Measurements from ENCODE around the gene LY6G6D. TPM values are rescaled to one million over a fixed set of nuclear protein-coding genes. Genes with fewer than 3 reads are reported as not detected.
A peak's percentile ranks its signal among the peaks of the same experiment; 100 is the strongest.

LY6G6D gene
- total RNA-seq, 4 donors from 2014 or later, result not detected

- peaks cover 0 to 37% (median 0%) of the 10 kb centered on the region in 3 donors for H3K36me3 ChIP-seq
- no peak overlapping the region for H3K4me3 ChIP-seq
- no peak for DNase-seq (ENCODE audit: low spot score in 2 of 2)
- no peak overlapping the region for H3K27ac ChIP-seq
- peaks cover 0 to 21% (median 0%) of the 10 kb centered on the region in 4 donors for H3K4me1 ChIP-seq
- H3K27me3 ChIP-seq, result no peaks in the 10 kb centered on the region
- TF ChIP-seq POLR2A (IDR thresholded peaks at IDR 0.05) (no peak), EP300 (IDR thresholded peaks at IDR 0.05) (no peak)
- TF ChIP-seq, protein P1, sequence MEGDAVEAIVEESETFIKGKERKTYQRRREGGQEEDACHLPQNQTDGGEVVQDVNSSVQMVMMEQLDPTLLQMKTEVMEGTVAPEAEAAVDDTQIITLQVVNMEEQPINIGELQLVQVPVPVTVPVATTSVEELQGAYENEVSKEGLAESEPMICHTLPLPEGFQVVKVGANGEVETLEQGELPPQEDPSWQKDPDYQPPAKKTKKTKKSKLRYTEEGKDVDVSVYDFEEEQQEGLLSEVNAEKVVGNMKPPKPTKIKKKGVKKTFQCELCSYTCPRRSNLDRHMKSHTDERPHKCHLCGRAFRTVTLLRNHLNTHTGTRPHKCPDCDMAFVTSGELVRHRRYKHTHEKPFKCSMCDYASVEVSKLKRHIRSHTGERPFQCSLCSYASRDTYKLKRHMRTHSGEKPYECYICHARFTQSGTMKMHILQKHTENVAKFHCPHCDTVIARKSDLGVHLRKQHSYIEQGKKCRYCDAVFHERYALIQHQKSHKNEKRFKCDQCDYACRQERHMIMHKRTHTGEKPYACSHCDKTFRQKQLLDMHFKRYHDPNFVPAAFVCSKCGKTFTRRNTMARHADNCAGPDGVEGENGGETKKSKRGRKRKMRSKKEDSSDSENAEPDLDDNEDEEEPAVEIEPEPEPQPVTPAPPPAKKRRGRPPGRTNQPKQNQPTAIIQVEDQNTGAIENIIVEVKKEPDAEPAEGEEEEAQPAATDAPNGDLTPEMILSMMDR (IDR thresholded peaks at IDR 0.05), result no peak
- 81 to 84% methylated on average over 4 of the region's 4 CpGs for WGBS, 2 donors
- no peaks in the 10 kb centered on the region for H3K9me3 ChIP-seq
These were observed 49.0 kb downstream of the LY6G6D start for GRCh38 chr6:31764198-31764597.

- no peaks in the 10 kb centered on the region for H3K9me3 ChIP-seq
- peaks cover 0 to 21% (median 0%) of the 10 kb centered on the region in 4 donors for H3K4me1 ChIP-seq
- H3K27ac ChIP-seq, result no peak overlapping the region
- no peak overlapping the region for H3K4me3 ChIP-seq
- TF ChIP-seq EP300 (IDR thresholded peaks at IDR 0.05) (no peak), POLR2A (IDR thresholded peaks at IDR 0.05) (no peak)
- TF ChIP-seq, protein P1 (IDR thresholded peaks at IDR 0.05), result no peak
- H3K36me3 ChIP-seq, result peaks cover 0 to 24% (median 0%) of the 10 kb centered on the region in 3 donors
- no peaks in the 10 kb centered on the region for H3K27me3 ChIP-seq
- DNase-seq (ENCODE audit: low spot score in 2 of 2), result no peak
- WGBS, 2 donors, result 88 to 91% methylated on average over 9 of the region's 9 CpGs
These were observed 50.4 kb downstream of the LY6G6D start for GRCh38 chr6:31765559-31765909.

DNA sequence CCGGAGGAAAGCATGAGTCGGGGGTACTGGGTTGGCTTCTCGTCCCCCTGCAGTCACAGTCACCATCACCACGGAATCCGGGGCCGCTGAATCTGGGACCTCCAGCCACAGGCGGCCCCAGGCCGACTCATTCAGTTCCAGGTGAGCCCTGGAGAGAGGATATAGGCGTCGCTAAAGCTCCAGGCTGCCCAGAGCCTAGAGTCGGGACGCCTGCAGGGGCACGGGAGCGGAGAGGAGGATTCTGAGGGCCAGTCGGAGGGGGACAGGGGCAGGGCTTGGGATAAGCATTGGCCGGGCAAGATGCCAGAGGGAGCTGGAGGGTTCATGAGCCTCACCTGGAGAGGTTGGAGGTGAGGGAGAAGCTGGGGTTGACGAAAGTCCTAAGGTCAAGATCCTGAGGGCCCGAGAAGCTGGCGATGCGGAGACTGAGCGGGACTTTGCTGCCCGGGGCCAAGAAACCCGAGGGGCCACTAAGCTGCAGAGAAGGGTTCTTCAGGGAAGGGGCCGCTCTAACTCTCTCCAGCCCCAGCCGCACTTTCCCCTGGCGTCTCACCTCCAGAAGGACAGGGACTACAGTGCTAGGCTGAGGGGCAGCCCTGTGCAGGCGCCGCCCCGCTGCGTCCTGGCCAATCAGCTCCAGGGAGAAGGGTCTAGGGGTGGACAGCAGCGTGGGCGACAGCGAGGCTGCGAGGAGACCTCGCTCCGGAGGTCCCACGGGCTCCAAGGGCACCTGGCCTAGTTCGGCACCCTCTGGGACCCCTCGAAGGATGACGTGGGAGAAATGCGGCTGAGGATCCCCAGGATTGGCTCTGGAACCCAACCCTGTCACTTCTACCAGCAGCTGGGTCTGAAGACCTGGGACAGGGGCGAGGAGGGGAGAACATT, 51.0 kb downstream of the LY6G6D start:
- no peak for TF ChIP-seq POLR2A (IDR thresholded peaks at IDR 0.05)
- TF ChIP-seq, protein P1 (IDR thresholded peaks at IDR 0.05), result no peak
- TF ChIP-seq EP300 (IDR thresholded peaks at IDR 0.05), result no peak
- peaks cover 0 to 21% (median 0%) of the 10 kb centered on the region in 4 donors for H3K4me1 ChIP-seq
- 44 to 47% methylated on average over 41 to 42 of the region's 42 CpGs for WGBS, 2 donors
- H3K36me3 ChIP-seq, result peaks cover 0 to 18% (median 0%) of the 10 kb centered on the region in 3 donors
- DNase-seq (ENCODE audit: low spot score in 2 of 2), result no peak
- no peak overlapping the region for H3K27ac ChIP-seq
- H3K4me3 ChIP-seq, result peak overlapping the region in 3 of 4 donors; percentile 3 to 28 (median 3)
- no peaks in the 10 kb centered on the region for H3K27me3 ChIP-seq
- H3K9me3 ChIP-seq, result no peaks in the 10 kb centered on the region

DNA sequence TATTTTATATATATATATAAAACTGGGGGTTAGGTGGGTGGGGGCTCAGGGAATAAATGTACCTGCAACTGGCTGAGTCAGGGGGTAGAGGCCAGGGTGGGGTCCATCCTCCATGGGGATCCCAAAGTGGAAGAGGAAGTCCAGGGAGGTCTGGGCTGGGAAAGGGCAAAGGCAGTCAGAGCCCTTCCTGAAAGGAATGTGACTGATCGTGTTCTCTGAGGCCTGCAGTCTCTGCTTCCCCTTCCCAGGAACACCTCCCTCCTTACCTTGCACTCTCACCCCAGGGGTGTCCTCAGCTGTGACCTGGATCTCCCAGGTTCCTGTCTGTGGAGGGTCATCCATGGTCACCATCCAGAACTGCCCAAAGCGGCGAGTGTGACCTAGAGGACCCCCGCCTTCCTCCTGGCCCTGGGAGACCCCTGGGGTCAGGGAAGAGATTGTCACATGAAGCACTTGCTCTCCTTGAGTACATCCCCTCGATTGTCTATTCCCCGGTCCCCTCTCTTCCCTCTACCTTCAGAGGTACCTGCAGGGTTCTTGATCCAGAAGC, 52.0 kb downstream of the LY6G6D start:
- no peak for DNase-seq (ENCODE audit: low spot score in 2 of 2)
- TF ChIP-seq POLR2A (IDR thresholded peaks at IDR 0.05) (no peak), EP300 (IDR thresholded peaks at IDR 0.05) (no peak)
- TF ChIP-seq, protein P1 (IDR thresholded peaks at IDR 0.05), result no peak
- H3K4me1 ChIP-seq, result peaks cover 0 to 21% (median 0%) of the 10 kb centered on the region in 4 donors

More for the DNA sequence above, 52.0 kb downstream of the LY6G6D start:
- Histone ChIP-seq H3K27ac (no peak overlapping the region), H3K9me3 (no peaks in the 10 kb centered on the region), H3K27me3 (no peaks in the 10 kb centered on the region), H3K36me3 (peaks cover 0 to 8% (median 0%) of the 10 kb centered on the region in 3 donors), H3K4me3 (no peak overlapping the region)
- WGBS, 2 donors, result 78 to 79% methylated on average over 6 of the region's 6 CpGs

Small RNA genes lying within 50 kb of the gene (small RNA-seq; reads per million reads assigned to genes)
- gene LY6G6D (not detected), gene MIR4646 (not detected), gene MSH5-SAPCD1 (not detected), gene RNU6-850P (not detected), gene SAPCD1 (not detected)

Other genes starting within 250 kb of the LY6G6D start
- 1 to 10 TPM; 1.0 to 8.0 (median 4.1) TPM for gene MICB, start 217.2 kb upstream of the LY6G6D start, total RNA-seq
- not detected for gene MCCD1, start 186.4 kb upstream of the LY6G6D start, total RNA-seq
- gene DDX39B, start 173.3 kb upstream of the LY6G6D start, total RNA-seq, result 100 to 1,000 TPM; 306 to 436 (median 358) TPM
- 1 to 10 TPM in 3 of 4 donors, under 1 TPM in 1; 0.60 to 3.8 (median 2.2) TPM for gene ATP6V1G2, start 168.7 kb upstream of the LY6G6D start, total RNA-seq
- 10 to 100 TPM; 26.2 to 30.2 (median 27.7) TPM for gene NFKBIL1, start 167.7 kb upstream of the LY6G6D start, total RNA-seq
- not detected for gene LTA, start 143.1 kb upstream of the LY6G6D start, total RNA-seq
- not detected for gene TNF, start 139.8 kb upstream of the LY6G6D start, total RNA-seq
- not detected for gene LTB, start 132.9 kb upstream of the LY6G6D start, total RNA-seq
- gene LST1, start 129.1 kb upstream of the LY6G6D start, total RNA-seq, result 10 to 100 TPM; 15.7 to 86.5 (median 20.8) TPM
- gene NCR3, start 122.3 kb upstream of the LY6G6D start, total RNA-seq, result not detected
- 10 to 100 TPM; 27.1 to 66.3 (median 50.4) TPM for gene AIF1, start 100.1 kb upstream of the LY6G6D start, total RNA-seq
- gene PRRC2A, start 94.6 kb upstream of the LY6G6D start, total RNA-seq, result 100 to 1,000 TPM in 2 of 4 donors, 10 to 100 TPM in 2; 71.4 to 113 (median 88.0) TPM
- 100 to 1,000 TPM; 189 to 228 (median 210) TPM for gene BAG6, start 62.7 kb upstream of the LY6G6D start, total RNA-seq
- 1 to 10 TPM in 1 of 4 donors, under 1 TPM in 2, not detected in 1; 0.63 to 2.0 (median 0.90) TPM for gene APOM, start 59.5 kb upstream of the LY6G6D start, total RNA-seq
- 10 to 100 TPM; 13.8 to 23.3 (median 20.5) TPM for gene C6orf47, start 54.6 kb upstream of the LY6G6D start, total RNA-seq
- 10 to 100 TPM; 18.8 to 30.0 (median 26.5) TPM for gene GPANK1, start 50.4 kb upstream of the LY6G6D start, total RNA-seq
- 100 to 1,000 TPM; 183 to 207 (median 188) TPM for gene CSNK2B, start 49.3 kb upstream of the LY6G6D start, total RNA-seq
- 10 to 100 TPM in 2 of 4 donors, 1 to 10 TPM in 2; 7.6 to 13.0 (median 9.8) TPM for gene LY6G5B, start 45.4 kb upstream of the LY6G6D start, total RNA-seq
- gene LY6G5C, start 34.3 kb upstream of the LY6G6D start, total RNA-seq, result under 1 TPM in 1 of 4 donors, not detected in 3; 0.84 TPM
- gene ABHD16A, start 12.0 kb upstream of the LY6G6D start, total RNA-seq, result 10 to 100 TPM; 37.1 to 62.1 (median 49.9) TPM
- not detected for gene LY6G6F, start 8.5 kb upstream of the LY6G6D start, total RNA-seq
- not detected for gene LY6G6C, start 6.4 kb downstream of the LY6G6D start, total RNA-seq
- not detected for gene MPIG6B, start 8.0 kb downstream of the LY6G6D start, total RNA-seq
- gene DDAH2, start 14.0 kb downstream of the LY6G6D start, total RNA-seq, result 100 to 1,000 TPM; 134 to 193 (median 166) TPM
- 100 to 1,000 TPM; 216 to 341 (median 246) TPM for gene CLIC1, start 21.2 kb downstream of the LY6G6D start, total RNA-seq
- 10 to 100 TPM; 12.2 to 25.5 (median 18.4) TPM for gene MSH5, start 24.7 kb downstream of the LY6G6D start, total RNA-seq
- gene SAPCD1, start 47.3 kb downstream of the LY6G6D start, total RNA-seq, result 1 to 10 TPM in 3 of 4 donors, not detected in 1; 1.5 to 5.5 (median 4.8) TPM
- gene VWA7, start 62.0 kb downstream of the LY6G6D start, total RNA-seq, result under 1 TPM; 0.21 to 0.66 (median 0.35) TPM
- 10 to 100 TPM; 40.8 to 58.6 (median 50.1) TPM for gene VARS1, start 80.4 kb downstream of the LY6G6D start, total RNA-seq
- gene LSM2, start 91.6 kb downstream of the LY6G6D start, total RNA-seq, result 10 to 100 TPM; 23.9 to 31.8 (median 28.4) TPM
- 1 to 10 TPM in 2 of 4 donors, under 1 TPM in 2; 0.20 to 2.4 (median 1.2) TPM for gene HSPA1L, start 99.9 kb downstream of the LY6G6D start, total RNA-seq
- 100 to 1,000 TPM; 170 to 304 (median 221) TPM for gene HSPA1A, start 100.2 kb downstream of the LY6G6D start, total RNA-seq
- gene HSPA1B, start 112.4 kb downstream of the LY6G6D start, total RNA-seq, result 100 to 1,000 TPM; 134 to 186 (median 168) TPM
- gene NEU1, start 147.5 kb downstream of the LY6G6D start, total RNA-seq, result 10 to 100 TPM; 25.8 to 44.6 (median 33.8) TPM
- under 1 TPM in 3 of 4 donors, not detected in 1; 0.22 to 0.84 (median 0.59) TPM for gene SLC44A4, start 163.6 kb downstream of the LY6G6D start, total RNA-seq
- 10 to 100 TPM; 38.2 to 63.9 (median 46.8) TPM for gene EHMT2, start 182.3 kb downstream of the LY6G6D start, total RNA-seq
- gene ZBTB12, start 186.7 kb downstream of the LY6G6D start, total RNA-seq, result 1 to 10 TPM in 3 of 4 donors, under 1 TPM in 1; 0.63 to 3.5 (median 2.9) TPM
- gene C2, start 212.4 kb downstream of the LY6G6D start, total RNA-seq, result 10 to 100 TPM in 1 of 4 donors, 1 to 10 TPM in 3; 4.6 to 17.4 (median 6.1) TPM
- 10 to 100 TPM; 15.7 to 66.5 (median 26.2) TPM for gene CFB, start 230.7 kb downstream of the LY6G6D start, total RNA-seq
- gene NELFE, start 243.6 kb downstream of the LY6G6D start, total RNA-seq, result 100 to 1,000 TPM in 1 of 4 donors, 10 to 100 TPM in 3; 74.1 to 101 (median 88.6) TPM
- gene SKIC2, start 243.8 kb downstream of the LY6G6D start, total RNA-seq, result 10 to 100 TPM; 47.1 to 83.1 (median 48.2) TPM

Measured in tibial nerve (tissue), 4 donors.